IMR-90 (cell line): Measurements from ENCODE around the gene TEX13D. TPM values are rescaled to one million over a fixed set of nuclear protein-coding genes. Genes with fewer than 3 reads are reported as not detected.

Experiments
- ATAC-seq: fragments of 200-7000 bp; cut with Tn5 transposase; 2 replicates; pipeline ENCODE4 v1.9.1; 2020; ENCODE audit warnings: low read depth, mild to moderate bottlenecking, moderate library complexity
- BruUV-seq: library from RNA; stranded (reverse); fragments of 400-500 nt; replicated peaks from 2 replicates; lab custom pipeline; 2021; lab: Mats Ljungman, UMichigan
- CTCF ChIA-PET: fragments of 300-600 bp; formaldehyde crosslinking; extraction: SDS; loops from one replicate; lab custom pipeline; 2021; ENCODE audit warnings: antibody characterized with exemption; lab: Yijun Ruan, JAX
- POLR2A ChIA-PET: fragments of 300-600 bp; sonication (Branson Sonifier 250); formaldehyde crosslinking; loops from one replicate; lab custom pipeline; 2022; ENCODE audit warnings: antibody characterized with exemption; ENCODE audit not compliant: unreplicated experiment; lab: Charles Lee
- DNase-seq: peaks from one replicate; pipeline ENCODE4 v3.0.0; 2013
- H2AFZ ChIP-seq: replicated peaks from 2 replicates; pipeline ENCODE3; 2013; ENCODE audit warnings: low read length, mild to moderate bottlenecking; ENCODE audit not compliant: poor library complexity
- H2AK5ac ChIP-seq: 2 replicates; pipeline ENCODE4 v1.6.1; 2013; ENCODE audit warnings: low read depth, low read length, inconsistent platforms
- H2AK9ac ChIP-seq: replicated peaks from 2 replicates; pipeline ENCODE3; 2013; ENCODE audit warnings: mild to moderate bottlenecking, low read depth, low read length, moderate library complexity; ENCODE audit not compliant: poor library complexity
- H2BK120ac ChIP-seq: 2 replicates; pipeline ENCODE4 v1.6.1; 2013; ENCODE audit warnings: low read depth, low read length, inconsistent platforms
- H2BK15ac ChIP-seq: 3 replicates; pipeline ENCODE4 v1.6.1; 2013; ENCODE audit warnings: low read depth, low read length, inconsistent platforms
- H2BK20ac ChIP-seq: 2 replicates; pipeline ENCODE4 v1.6.1; 2013; ENCODE audit warnings: low read depth, mild to moderate bottlenecking, inconsistent platforms, low read length, moderate library complexity
- H2BK5ac ChIP-seq: 2 replicates; pipeline ENCODE4 v1.6.1; 2013; ENCODE audit warnings: mild to moderate bottlenecking, low read depth, low read length, inconsistent platforms; ENCODE audit not compliant: poor library complexity, severe bottlenecking
- H3K14ac ChIP-seq: replicated peaks from 2 replicates; pipeline ENCODE4 v1.6.1; 2013; ENCODE audit warnings: low read depth, low read length, inconsistent platforms
- H3K18ac ChIP-seq: 2 replicates; pipeline ENCODE4 v1.6.1; 2013; ENCODE audit warnings: low read depth, low read length, control low read depth
- H3K23ac ChIP-seq: 2 replicates; pipeline ENCODE4 v1.6.1; 2013; ENCODE audit warnings: low read depth, low read length, inconsistent platforms
- H3K27ac ChIP-seq: 2 replicates; pipeline ENCODE4 v1.5.1; 2013; ENCODE audit warnings: mild to moderate bottlenecking, control low read depth, low read length; ENCODE audit not compliant: insufficient read depth
- H3K27me3 ChIP-seq: 2 replicates; pipeline ENCODE4 v1.6.1; 2013; ENCODE audit warnings: low read length; ENCODE audit not compliant: control insufficient read depth, insufficient read depth
- H3K36me3 ChIP-seq: 2 replicates; pipeline ENCODE4 v1.6.1; 2013; ENCODE audit warnings: low read length, mixed read lengths; ENCODE audit not compliant: control insufficient read depth, insufficient read depth
- H3K4ac ChIP-seq: 2 replicates; pipeline ENCODE4 v1.6.1; 2013; ENCODE audit warnings: low read depth, low read length, inconsistent platforms
- H3K4me1 ChIP-seq: 2 replicates; pipeline ENCODE4 v1.6.1; 2013; ENCODE audit warnings: low read length, mixed read lengths; ENCODE audit not compliant: control insufficient read depth, insufficient read depth
- H3K4me2 ChIP-seq: 2 replicates; pipeline ENCODE4 v1.6.1; 2013; ENCODE audit warnings: low read depth, mild to moderate bottlenecking, control low read depth, low read length, moderate library complexity
- H3K4me3 ChIP-seq: 2 replicates; pipeline ENCODE4 v1.5.1; 2013; ENCODE audit warnings: low read depth, mild to moderate bottlenecking, control low read depth, low read length, moderate library complexity; ENCODE audit not compliant: insufficient read depth
- H3K56ac ChIP-seq: 2 replicates; pipeline ENCODE4 v1.6.1; 2013; ENCODE audit warnings: low read length, inconsistent platforms; ENCODE audit not compliant: insufficient read depth; ENCODE audit errors: extremely low read depth
- H3K79me1 ChIP-seq, 2 experiments: 2 replicates each; pipeline ENCODE4 v1.6.1; 2013; ENCODE audit warnings: low read length in 2 of 2, inconsistent platforms in 1 of 2, low read depth in 1 of 2
- H3K9ac ChIP-seq: 2 replicates; pipeline ENCODE4 v1.6.1; 2013; ENCODE audit warnings: low read depth, low read length, control low read depth
- H3K9me1 ChIP-seq: 2 replicates; pipeline ENCODE4 v1.6.1; 2013; ENCODE audit warnings: low read length, inconsistent platforms; ENCODE audit not compliant: insufficient read depth
- H3K9me3 ChIP-seq: 2 replicates; pipeline ENCODE4 v1.6.1; 2013; ENCODE audit warnings: low read length; ENCODE audit not compliant: control insufficient read depth, insufficient read depth
- H4K20me1 ChIP-seq: 2 replicates; pipeline ENCODE4 v1.6.1; 2013; ENCODE audit warnings: low read length, inconsistent platforms; ENCODE audit not compliant: insufficient read depth
- H4K5ac ChIP-seq: 2 replicates; pipeline ENCODE4 v1.6.1; 2013; ENCODE audit warnings: mild to moderate bottlenecking, low read depth, low read length, control low read depth
- H4K8ac ChIP-seq, 2 experiments: 2 replicates each; pipeline ENCODE4 v1.6.1; 2013; ENCODE audit warnings: low read depth in 2 of 2, low read length in 2 of 2, control low read depth in 1 of 2, inconsistent platforms in 1 of 2
- H4K91ac ChIP-seq: 2 replicates; pipeline ENCODE4 v1.6.1; 2013; ENCODE audit warnings: low read depth, low read length, inconsistent platforms; ENCODE audit not compliant: insufficient read depth
- BHLHE40 ChIP-seq: fragments of 150-350 bp; IDR thresholded peaks from 2 replicates; pipeline ENCODE4 v1.6.1; 2016; ENCODE audit warnings: mild to moderate bottlenecking, low read depth, low read length
- CEBPB ChIP-seq: IDR thresholded peaks from 2 replicates; pipeline ENCODE4 v1.6.1; 2012; ENCODE audit warnings: low read depth, low read length, improper control_type of control experiment
- CHD1 ChIP-seq: IDR thresholded peaks from 2 replicates; pipeline ENCODE4 v1.6.1; 2012; ENCODE audit warnings: low read depth, low read length, improper control_type of control experiment
- CTCF ChIP-seq: conservative IDR thresholded peaks from 2 replicates; pipeline ENCODE4 v1.5.1; 2012; ENCODE audit warnings: mild to moderate bottlenecking, low read depth, low read length, improper control_type of control experiment
- ELK1 ChIP-seq: fragments of 150-350 bp; IDR thresholded peaks from 2 replicates; pipeline ENCODE4 v1.6.1; 2016; ENCODE audit warnings: low read depth, mild to moderate bottlenecking, low read length, moderate library complexity, borderline replicate concordance
- FOS ChIP-seq: fragments of 150-350 bp; IDR thresholded peaks from 2 replicates; pipeline ENCODE4 v1.6.1; 2016; ENCODE audit warnings: low read depth, low read length
- MAFK ChIP-seq: IDR thresholded peaks from 2 replicates; pipeline ENCODE4 v1.6.1; 2012; ENCODE audit warnings: low read depth, low read length, improper control_type of control experiment
- MAZ ChIP-seq: IDR thresholded peaks from 2 replicates; pipeline ENCODE4 v1.6.1; 2012; ENCODE audit warnings: low read depth, mild to moderate bottlenecking, low read length, improper control_type of control experiment, moderate library complexity, borderline replicate concordance
- MXI1 ChIP-seq: IDR thresholded peaks from 2 replicates; pipeline ENCODE4 v1.6.1; 2012; ENCODE audit warnings: low read depth, mild to moderate bottlenecking, low read length, moderate library complexity, borderline replicate concordance
- NFE2L2 ChIP-seq: fragments of 150-350 bp; IDR thresholded peaks from 2 replicates; pipeline ENCODE4 v1.6.1; 2016; ENCODE audit warnings: low read depth, mild to moderate bottlenecking, low read length
- POLR2A ChIP-seq: IDR thresholded peaks from 2 replicates; pipeline ENCODE4 v1.6.1; 2012; ENCODE audit warnings: mild to moderate bottlenecking, low read depth, low read length
- RAD21 ChIP-seq: IDR thresholded peaks from 2 replicates; pipeline ENCODE4 v1.6.1; 2012; ENCODE audit warnings: low read length, improper control_type of control experiment
- RCOR1 ChIP-seq: IDR thresholded peaks from 2 replicates; pipeline ENCODE4 v1.6.1; 2012; ENCODE audit warnings: mild to moderate bottlenecking, low read length, improper control_type of control experiment; ENCODE audit not compliant: insufficient replicate concordance
- RFX5 ChIP-seq: IDR thresholded peaks from 2 replicates; pipeline ENCODE4 v1.8.0; 2012; ENCODE audit warnings: low read depth, mild to moderate bottlenecking, low read length, moderate library complexity
- SMC3 ChIP-seq: fragments of 150-350 bp; IDR thresholded peaks from 2 replicates; pipeline ENCODE4 v1.6.1; 2016; ENCODE audit warnings: low read depth, mild to moderate bottlenecking, antibody characterized with exemption, low read length, moderate library complexity
- WGBS, 2 experiments: methylation state at CpG; one replicate each; pipeline versions ENCODE4 v1.1.5 to v1.1.7; 2013; ENCODE audit warnings: missing lambda C conversion rate in 2 of 2; ENCODE audit not compliant: insufficient read length in 1 of 2; ENCODE audit errors: extremely low coverage in 2 of 2; 5-methylcytosine and 5-hydroxymethylcytosine counted together
- dilution Hi-C: fragments of 300-500 bp; cut with HindIII; formaldehyde crosslinking; loops from one replicate; pipeline ENCODE4 v1.14.3; 2018; ENCODE audit warnings: low sequenced_read_pairs; ENCODE audit not compliant: unreplicated experiment
- in situ Hi-C: fragments of 300-500 bp; cut with MboI; formaldehyde crosslinking; loops from 3 replicates; pipeline ENCODE4 v1.14.3; 2019; ENCODE audit warnings: low sequenced_read_pairs, inconsistent platforms, mixed read lengths
- intact Hi-C: fragments of 100-400 bp; cut with micrococcal nuclease; formaldehyde crosslinking; loops from 2 replicates; pipeline ENCODE4 v1.10.0; 2022
- polyA plus RNA-seq, 3 experiments: library from polyadenylated mRNA; depleted of rRNA; stranded (reverse); fragments of >200 nt; gene quantifications; 2 replicates each; pipeline ENCODE4 v1.2.3, GENCODE V29; 2012; ENCODE audit warnings: low replicate concordance in 1 of 3
- total RNA-seq: library from RNA; depleted of rRNA; stranded (reverse); fragments of >200 nt; gene quantifications from 2 replicates; pipeline ENCODE4 v1.2.3, GENCODE V29; 2012
- TF ChIP-seq, protein P1 (sequence below): fragments of 150-350 bp; IDR thresholded peaks from 2 replicates; pipeline ENCODE4 v1.6.1; 2017; ENCODE audit warnings: mild to moderate bottlenecking, antibody characterized with exemption, low read length, low read depth

TEX13D gene
- total and polyA plus RNA-seq, 2 of the 4 experiments (the other 2 are of a cell fraction) = not detected

DNA sequence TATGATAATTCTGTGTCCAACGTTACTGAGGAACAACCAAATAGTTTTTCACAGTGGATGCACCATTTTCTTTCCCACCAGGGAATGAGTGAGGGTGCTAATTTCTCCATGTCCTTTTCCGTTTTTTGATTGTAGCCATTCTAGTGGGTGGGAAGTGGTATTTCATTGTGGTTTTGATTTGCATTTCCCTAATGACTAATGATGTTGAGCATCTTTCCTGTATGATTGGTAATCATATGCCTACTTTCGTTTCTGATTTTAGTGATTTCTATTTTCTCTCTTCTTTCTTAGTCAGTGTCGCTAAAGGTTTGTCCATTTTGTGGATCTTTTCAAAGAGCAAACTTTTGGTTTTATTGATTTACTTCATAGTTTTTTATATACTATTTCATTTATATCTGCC, 32.1 kb upstream of the TEX13D start:
- Histone ChIP-seq H2BK15ac (no peak overlapping the region), H3K9me1 (no peaks in the 10 kb centered on the region), H3K4me2 (no peak overlapping the region), H3K14ac (no peak overlapping the region), H2AK5ac (no peak overlapping the region), H3K18ac (no peak overlapping the region), H4K20me1 (no peaks in the 10 kb centered on the region), H3K36me3 (no peaks in the 10 kb centered on the region), H3K4me1 (no peaks in the 10 kb centered on the region), H3K9ac (no peak overlapping the region), H2AFZ (no peak overlapping the region), H4K91ac (no peak overlapping the region), H3K9me3 (no peaks in the 10 kb centered on the region), H3K27ac (no peak overlapping the region), H3K27me3 (no peaks in the 10 kb centered on the region), H4K5ac (no peak overlapping the region), H3K23ac (no peak overlapping the region), H4K8ac (no peak overlapping the region), H3K4ac (no peak overlapping the region), H2AK9ac (no peak overlapping the region), H2BK20ac (no peak overlapping the region), H2BK5ac (no peak overlapping the region), H3K79me1 (no peaks in the 10 kb centered on the region), H3K4me3 (no peak overlapping the region), H2BK120ac (no peak overlapping the region), H3K56ac (no peak overlapping the region)
- ChIA-PET CTCF (no interaction called here), POLR2A (no interaction called here)
- dilution Hi-C loops (no loop called here), in situ Hi-C loops (no loop called here), intact Hi-C loops (no loop called here)
- WGBS, 2 experiments = no CpG with 5 or more reads among the region's 4 CpGs
- no peak for TF ChIP-seq CEBPB
- no peak for TF ChIP-seq FOS
- no peak for TF ChIP-seq MXI1
- TF ChIP-seq ELK1 = no peak
- TF ChIP-seq BHLHE40 = no peak
- no peak for TF ChIP-seq RAD21
- TF ChIP-seq, protein P1, sequence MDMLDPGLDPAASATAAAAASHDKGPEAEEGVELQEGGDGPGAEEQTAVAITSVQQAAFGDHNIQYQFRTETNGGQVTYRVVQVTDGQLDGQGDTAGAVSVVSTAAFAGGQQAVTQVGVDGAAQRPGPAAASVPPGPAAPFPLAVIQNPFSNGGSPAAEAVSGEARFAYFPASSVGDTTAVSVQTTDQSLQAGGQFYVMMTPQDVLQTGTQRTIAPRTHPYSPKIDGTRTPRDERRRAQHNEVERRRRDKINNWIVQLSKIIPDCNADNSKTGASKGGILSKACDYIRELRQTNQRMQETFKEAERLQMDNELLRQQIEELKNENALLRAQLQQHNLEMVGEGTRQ = no peak
- TF ChIP-seq MAZ = no peak
- no peak for TF ChIP-seq NFE2L2
- no peak for TF ChIP-seq SMC3
- TF ChIP-seq RFX5 = no peak
- no peak for TF ChIP-seq POLR2A
- TF ChIP-seq CHD1 = no peak
- no peak for TF ChIP-seq MAFK
- TF ChIP-seq CTCF = no peak
- TF ChIP-seq RCOR1 = no peak
- no TSS peak for BruUV-seq
- no peak for DNase-seq
- no peak for ATAC-seq
